H7 (cell line): ENCODE data around the gene CYP27B1. TPM values are rescaled to one million over a fixed set of nuclear protein-coding genes. Genes with fewer than 3 reads are reported as not detected.
"Not testable (repeated sequence)": the region's sequence is repeated elsewhere in the genome, so short reads cannot be mapped to it uniquely, and the experiment has no call there.

ENCODE experiments used
- DNase-seq: peaks from one replicate; pipeline ENCODE4 v3.0.0; 2012
- H3K27me3 ChIP-seq: 2 replicates; pipeline ENCODE4 v1.6.0; 2011; ENCODE audit warnings: mild to moderate bottlenecking, low read length; ENCODE audit not compliant: control insufficient read depth, insufficient read depth
- H3K36me3 ChIP-seq: replicated peaks from 2 replicates; pipeline ENCODE4 v1.5.1; 2011; ENCODE audit warnings: low read length; ENCODE audit not compliant: control insufficient read depth, insufficient read depth
- H3K4me3 ChIP-seq: 2 replicates; pipeline ENCODE4 v1.5.1; 2011; ENCODE audit warnings: low read depth, mild to moderate bottlenecking, control low read depth, low read length, moderate library complexity; ENCODE audit not compliant: insufficient read depth
- total RNA-seq: library from RNA; depleted of rRNA; stranded (reverse); fragments of >200 nt; shearing (Covaris generic); gene quantifications from 2 replicates; pipeline ENCODE4 v1.2.3, GENCODE V29; 2014; rRNA removed

The CYP27B1 gene
- total RNA-seq, 1 experiment from 2014 or later = 0.59 TPM

DNA sequence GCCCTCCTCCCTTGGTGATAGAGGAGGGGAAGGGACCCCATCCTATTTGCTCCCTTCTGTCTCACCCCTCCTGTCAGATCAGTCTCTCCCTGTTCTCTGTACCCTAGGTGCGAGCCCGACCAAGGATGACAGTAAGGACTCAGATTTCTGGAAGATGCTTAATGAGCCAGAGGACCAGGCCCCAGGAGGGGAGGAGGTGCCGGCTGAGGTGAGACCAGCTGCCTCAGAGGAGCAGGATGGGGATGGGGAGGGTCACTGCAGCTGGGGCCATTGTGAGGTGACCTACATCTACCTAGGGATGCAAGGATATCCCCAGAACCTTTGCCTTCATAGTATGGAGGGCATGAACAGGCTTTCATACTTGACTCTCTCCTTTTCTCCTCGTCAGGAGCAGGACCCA is 50.6 kb downstream of the CYP27B1 start:
- Histone ChIP-seq H3K27me3 (no peaks in the 10 kb centered on the region), H3K36me3 (peaks cover 4% of the 10 kb centered on the region; the same call in 1 of the 2 replicates), H3K4me3 (no peak overlapping the region)
- DNase-seq = no peak

DNA sequence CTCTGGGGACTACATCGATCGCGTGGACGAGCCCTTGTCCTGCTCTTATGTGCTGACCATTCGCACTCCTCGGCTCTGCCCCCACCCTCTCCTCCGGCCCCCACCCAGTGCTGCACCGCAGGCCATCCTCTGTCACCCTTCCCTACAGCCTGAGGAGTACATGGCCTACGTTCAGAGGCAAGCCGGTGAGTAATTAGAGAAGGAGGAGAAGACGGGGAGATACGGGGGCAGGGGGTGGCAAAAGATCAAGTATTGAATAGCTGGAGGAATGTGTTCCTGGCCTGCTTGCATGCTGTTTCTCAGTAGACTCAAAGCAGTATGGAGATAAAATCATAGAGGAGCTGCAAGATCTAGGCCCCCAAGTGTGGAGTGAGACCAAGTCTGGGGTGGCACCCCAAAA is 51.1 kb downstream of the CYP27B1 start:
- peaks cover 4% of the 10 kb centered on the region; the same call in 1 of the 2 replicates for H3K36me3 ChIP-seq
- DNase-seq = no peak
- no peaks in the 10 kb centered on the region for H3K27me3 ChIP-seq
- no peak overlapping the region for H3K4me3 ChIP-seq

DNA sequence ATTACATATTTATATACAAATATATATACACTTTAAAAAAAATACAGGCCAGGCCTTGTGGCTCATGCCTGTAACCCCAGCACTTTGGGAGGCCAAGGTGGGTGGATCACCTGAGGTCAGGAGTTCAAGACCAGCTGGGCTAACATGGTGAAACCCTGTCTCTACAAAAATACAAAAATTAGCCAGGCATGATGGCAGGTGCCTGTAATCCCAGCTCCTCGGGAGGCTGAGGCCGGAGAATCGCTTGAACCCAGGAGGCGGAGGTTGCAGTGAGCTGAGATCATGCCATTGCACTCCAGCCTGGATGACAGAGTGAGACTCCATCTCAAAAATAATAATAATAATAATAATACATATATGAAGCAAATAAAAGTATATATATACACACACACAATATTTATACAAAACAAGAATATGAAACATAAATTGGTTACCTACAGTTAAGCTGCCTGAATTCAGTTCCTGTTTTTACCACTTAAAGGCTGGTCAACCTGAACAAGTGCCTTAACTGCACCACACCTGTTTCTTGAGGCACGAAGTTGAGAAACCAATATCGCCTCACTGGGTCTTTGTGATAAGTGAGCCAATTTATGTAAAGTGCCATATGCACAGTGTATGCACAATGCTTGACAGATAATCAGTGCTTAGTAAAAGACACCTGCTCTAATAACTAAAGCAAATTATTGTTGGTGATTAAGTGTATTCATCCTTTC is 51.7 kb downstream of the CYP27B1 start:
- not testable (repeated sequence) for H3K27me3 ChIP-seq, DNase-seq, H3K4me3 ChIP-seq, H3K36me3 ChIP-seq

DNA sequence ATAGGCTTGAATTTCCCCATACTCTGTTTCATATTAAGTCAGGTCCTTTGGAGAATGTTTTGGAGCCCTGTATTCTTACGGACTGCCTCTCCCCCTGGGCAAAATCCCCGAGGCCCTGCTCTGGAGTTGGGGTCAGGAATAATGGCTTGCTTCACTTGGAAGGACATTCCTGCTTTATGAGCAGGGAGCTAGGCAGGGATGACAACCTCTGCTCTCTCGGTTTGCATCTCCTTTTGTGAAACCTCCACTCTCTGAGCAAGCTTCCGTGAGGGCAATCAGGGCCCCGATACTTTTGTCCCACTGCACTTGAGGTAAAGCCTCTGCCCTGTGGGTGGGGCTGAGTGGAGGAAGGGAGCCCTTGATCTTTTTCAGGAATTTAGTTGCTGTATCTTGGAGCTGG is 53.7 kb downstream of the CYP27B1 start:
- no peak overlapping the region for H3K4me3 ChIP-seq

DNA sequence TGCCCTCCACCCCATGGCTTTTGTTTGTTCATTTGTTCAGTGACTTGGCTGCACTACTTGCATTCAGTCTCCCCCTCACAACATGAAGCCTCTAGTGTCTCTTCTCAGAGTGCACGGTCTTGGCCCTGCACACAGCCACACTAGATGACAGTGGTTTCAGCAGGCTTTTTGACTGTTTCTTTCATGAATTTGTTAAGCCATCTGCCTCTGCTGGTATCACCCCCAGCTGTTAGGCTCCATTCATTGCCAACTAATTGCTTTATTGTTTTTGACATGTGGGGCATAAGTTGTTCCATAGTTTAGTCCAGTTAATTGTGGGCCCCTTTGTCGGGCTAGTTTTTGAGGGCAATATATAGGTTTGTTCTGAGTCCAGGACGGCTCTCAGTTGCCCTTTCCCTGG is 54.2 kb downstream of the CYP27B1 start:
- Histone ChIP-seq H3K27me3 (no peaks in the 10 kb centered on the region), H3K36me3 (peaks cover 4% of the 10 kb centered on the region; the same call in 1 of the 2 replicates), H3K4me3 (no peak overlapping the region)
- DNase-seq = no peak

More for the DNA sequence above, 53.7 kb downstream of the CYP27B1 start:
- H3K36me3 ChIP-seq = peaks cover 4% of the 10 kb centered on the region; the same call in 1 of the 2 replicates
- peak; percentile 12 for DNase-seq
- no peaks in the 10 kb centered on the region for H3K27me3 ChIP-seq

Other genes starting within 250 kb of the CYP27B1 start
- 7.1 and 8.3 TPM in 2 replicates for gene DDIT3, start 246.6 kb downstream of the CYP27B1 start, total RNA-seq
- 3.8 and 4.2 TPM in 2 replicates for gene MBD6, start 244.3 kb downstream of the CYP27B1 start, total RNA-seq
- gene DCTN2, start 219.9 kb downstream of the CYP27B1 start, total RNA-seq = 98.2 and 125 TPM in 2 replicates
- 1.0 and 1.3 TPM in 2 replicates for gene KIF5A, start 217.0 kb downstream of the CYP27B1 start, total RNA-seq
- 26.0 and 26.3 TPM in 2 replicates for gene PIP4K2C, start 175.9 kb downstream of the CYP27B1 start, total RNA-seq
- gene DTX3, start 162.3 kb downstream of the CYP27B1 start, total RNA-seq = 42.9 and 52.9 TPM in 2 replicates
- gene ARHGEF25, start 155.6 kb downstream of the CYP27B1 start, total RNA-seq = 8.7 and 19.8 TPM in 2 replicates
- gene B4GALNT1, start 133.9 kb downstream of the CYP27B1 start, total RNA-seq = 0.59 and 0.70 TPM in 2 replicates
- 65.5 and 74.1 TPM in 2 replicates for gene OS9, start 72.9 kb downstream of the CYP27B1 start, total RNA-seq
- gene AGAP2, start 28.3 kb downstream of the CYP27B1 start, total RNA-seq = 0.30 and 0.35 TPM in 2 replicates
- 12.9 and 17.6 TPM in 2 replicates for gene TSPAN31, start 22.0 kb downstream of the CYP27B1 start, total RNA-seq
- gene CDK4, start 14.8 kb downstream of the CYP27B1 start, total RNA-seq = 234 and 275 TPM in 2 replicates
- 1.9 and 4.3 TPM in 2 replicates for gene MARCHF9, start 12.0 kb downstream of the CYP27B1 start, total RNA-seq
- gene METTL1, start 5.0 kb upstream of the CYP27B1 start, total RNA-seq = 7.1 and 13.8 TPM in 2 replicates
- 3.2 and 3.6 TPM in 2 replicates for gene EEF1AKMT3, start 5.5 kb upstream of the CYP27B1 start, total RNA-seq
- 57.7 and 67.8 TPM in 2 replicates for gene TSFM, start 15.7 kb upstream of the CYP27B1 start, total RNA-seq
- 0.38 TPM in 1 of 2 replicates, not detected in the other for gene AVIL, start 51.7 kb upstream of the CYP27B1 start, total RNA-seq
- 59.3 and 74.2 TPM in 2 replicates for gene CTDSP2, start 79.7 kb upstream of the CYP27B1 start, total RNA-seq
- 20.6 and 21.9 TPM in 2 replicates for gene ATP23, start 174.5 kb upstream of the CYP27B1 start, total RNA-seq